ENCODE measurements around the gene WDR48.

- no peak for TF ChIP-seq CTCF (IDR thresholded peaks at IDR 0.05; ENCODE audit: borderline replicate concordance, extremely low read depth, low read length, poor library complexity, severe bottlenecking)
- TF ChIP-seq EZH2 (IDR thresholded peaks at IDR 0.05; ENCODE audit: borderline replicate concordance, low read depth, low read length, severe bottlenecking) = no peak
Observed at GRCh38 chr3:39090922-39091321, 39.1 kb downstream of the WDR48 start.
